ENCODE measurements around the gene VPS13D.

DNA sequence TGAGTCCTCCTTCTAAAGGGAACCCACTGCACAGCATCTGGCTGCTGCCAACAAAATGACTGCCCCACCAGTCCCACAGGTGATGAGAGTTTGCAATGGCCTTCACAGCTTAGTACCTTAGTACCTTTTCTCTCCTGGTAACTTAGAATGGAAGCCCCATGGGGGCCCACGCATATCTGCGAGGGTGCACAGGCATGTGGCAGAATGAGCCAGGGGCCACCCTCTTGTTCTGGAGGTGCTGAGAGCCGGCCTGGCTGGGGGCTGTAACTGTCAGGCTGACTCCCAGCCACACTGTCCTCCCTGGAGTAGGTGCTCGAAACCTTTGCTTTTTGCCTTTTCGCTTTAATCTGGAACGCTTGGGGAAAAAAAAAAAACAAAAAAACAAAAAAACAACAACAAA lies 203.1 kb downstream of the VPS13D start:
- TF ChIP-seq YY1 (IDR thresholded peaks at IDR 0.05; ENCODE audit: insufficient read depth, insufficient read length) (no peak), SUZ12 (IDR thresholded peaks at IDR 0.05; ENCODE audit: extremely low read depth, insufficient read depth, insufficient read length) (no peak), ZNF274 (IDR thresholded peaks at IDR 0.05; ENCODE audit: low read depth, low read length) (no peak)

Measured in NT2/D1 (cell line).